Mesodermal cell (in vitro differentiated cells): ENCODE data around the gene FUZ.

Source experiments
- H3K27ac ChIP-seq: 2 replicates; pipeline ENCODE4 v1.7.0; 2013; ENCODE audit warnings: mild to moderate bottlenecking, low read depth, low read length, moderate library complexity; ENCODE audit not compliant: severe bottlenecking
- H3K36me3 ChIP-seq: 2 replicates; pipeline ENCODE4 v1.7.1; 2013; ENCODE audit warnings: mild to moderate bottlenecking, low read length, moderate library complexity; ENCODE audit not compliant: control insufficient read depth, insufficient read depth
- H3K4me1 ChIP-seq: one replicate; pipeline ENCODE4 v1.7.1; 2013; ENCODE audit warnings: mild to moderate bottlenecking, low read length; ENCODE audit not compliant: insufficient read depth, control insufficient read depth, poor library complexity, severe bottlenecking
- H3K4me3 ChIP-seq: 2 replicates; pipeline ENCODE4 v1.7.0; 2013; ENCODE audit warnings: low read length, control low read depth, mild to moderate bottlenecking; ENCODE audit not compliant: insufficient read depth, poor library complexity, severe bottlenecking; ENCODE audit errors: extremely low read depth
- H3K9me3 ChIP-seq: 2 replicates; pipeline ENCODE4 v1.7.1; 2013; ENCODE audit warnings: mild to moderate bottlenecking, low read length, moderate library complexity; ENCODE audit not compliant: control insufficient read depth
- WGBS, 2 experiments: methylation state at CpG; one replicate each; pipeline ENCODE4 v1.1.5; 2013; ENCODE audit warnings: missing lambda C conversion rate in 2 of 2; ENCODE audit not compliant: insufficient coverage in 2 of 2; 5-methylcytosine and 5-hydroxymethylcytosine counted together

FUZ gene

DNA sequence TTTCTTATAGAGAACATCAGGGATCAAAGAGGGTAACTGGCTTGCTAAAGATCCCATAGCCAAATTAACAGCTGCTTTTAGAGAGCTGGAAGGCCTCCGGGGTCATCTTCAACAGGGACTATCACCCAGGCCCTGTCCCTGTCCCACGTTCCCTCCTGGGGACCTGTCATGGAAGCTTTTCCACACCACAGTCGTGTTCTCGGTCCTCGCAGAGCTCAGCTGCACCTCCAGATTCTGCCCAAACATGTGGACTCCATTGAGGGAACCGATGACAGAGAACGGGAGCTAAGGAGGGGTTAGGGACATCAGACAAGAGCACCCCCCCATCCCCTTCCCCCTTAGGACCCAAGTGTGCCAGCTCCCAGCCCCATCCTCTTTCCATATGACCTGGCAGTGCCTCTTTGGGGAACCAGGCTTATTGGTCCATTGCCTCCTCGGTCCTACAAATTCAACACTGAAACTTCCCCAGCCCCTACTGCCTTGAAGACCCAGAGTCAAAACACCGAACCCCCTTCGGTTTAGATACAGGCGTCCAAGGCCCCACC lies 568 bp downstream of the FUZ start:
- H3K9me3 ChIP-seq, result no peaks in the 10 kb centered on the region
- WGBS, 2 experiments, result 62 to 67% methylated on average over 9 to 10 of the region's 11 CpGs
- peaks cover 7% of the 10 kb centered on the region for H3K36me3 ChIP-seq

DNA sequence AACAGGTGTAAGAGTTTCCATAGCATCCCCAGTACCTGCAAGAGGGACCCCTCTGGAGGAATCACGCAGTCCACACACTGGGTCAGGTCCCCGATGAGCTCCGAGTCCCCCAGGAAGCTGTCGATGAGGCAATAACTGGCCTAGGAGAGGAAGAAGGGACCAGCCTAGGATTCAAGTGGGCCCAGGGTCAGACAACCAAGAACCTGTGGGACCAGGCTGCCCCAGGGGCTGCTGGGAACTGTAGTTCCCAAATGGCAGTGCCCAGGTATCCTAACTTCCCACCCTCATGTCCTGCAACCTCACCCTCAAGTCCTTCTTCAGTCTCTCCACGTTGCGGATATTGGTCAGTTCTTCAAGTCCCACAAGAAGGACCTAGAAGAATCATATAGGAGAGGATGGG lies 1.8 kb downstream of the FUZ start:
- H3K27ac ChIP-seq, result no peak overlapping the region
- WGBS, 2 experiments, result 100% methylated on average over 4 of the region's 6 CpGs
- no peak overlapping the region for H3K4me3 ChIP-seq

More for the DNA sequence above, 568 bp downstream of the FUZ start:
- Histone ChIP-seq H3K4me3 (peak overlapping the region; percentile 50), H3K27ac (peak overlapping the region; percentile 97), H3K4me1 (no peaks in the 10 kb centered on the region)

DNA sequence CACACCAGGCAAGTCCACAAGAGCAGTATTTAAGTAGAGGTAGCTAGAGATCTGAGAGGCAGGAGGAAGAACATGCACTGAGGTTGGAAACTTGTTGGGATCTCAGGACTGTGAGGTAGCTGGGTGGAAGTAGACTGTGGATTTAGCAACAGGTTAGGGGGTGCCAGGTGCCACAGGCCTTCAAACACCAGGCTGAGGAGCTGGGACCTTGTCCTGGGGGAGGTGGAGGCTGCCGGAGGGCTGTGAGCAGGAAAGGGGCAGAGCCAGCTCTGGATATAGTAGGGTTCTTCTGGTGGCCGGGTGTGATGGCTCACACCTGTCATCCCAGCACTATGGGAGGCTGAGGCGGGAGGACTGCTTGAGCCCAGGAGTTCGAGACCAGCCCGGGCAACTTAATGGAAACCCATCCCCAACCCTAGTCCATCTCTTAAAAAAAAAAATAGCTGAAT lies 3.1 kb downstream of the FUZ start:
- no peak overlapping the region for H3K4me3 ChIP-seq
- WGBS, 2 experiments, result 94 to 98% methylated on average over 2 to 5 of the region's 5 CpGs

More for the DNA sequence above, 1.8 kb downstream of the FUZ start:
- Histone ChIP-seq H3K4me1 (no peaks in the 10 kb centered on the region), H3K9me3 (no peaks in the 10 kb centered on the region), H3K36me3 (peaks cover 15% of the 10 kb centered on the region)

DNA sequence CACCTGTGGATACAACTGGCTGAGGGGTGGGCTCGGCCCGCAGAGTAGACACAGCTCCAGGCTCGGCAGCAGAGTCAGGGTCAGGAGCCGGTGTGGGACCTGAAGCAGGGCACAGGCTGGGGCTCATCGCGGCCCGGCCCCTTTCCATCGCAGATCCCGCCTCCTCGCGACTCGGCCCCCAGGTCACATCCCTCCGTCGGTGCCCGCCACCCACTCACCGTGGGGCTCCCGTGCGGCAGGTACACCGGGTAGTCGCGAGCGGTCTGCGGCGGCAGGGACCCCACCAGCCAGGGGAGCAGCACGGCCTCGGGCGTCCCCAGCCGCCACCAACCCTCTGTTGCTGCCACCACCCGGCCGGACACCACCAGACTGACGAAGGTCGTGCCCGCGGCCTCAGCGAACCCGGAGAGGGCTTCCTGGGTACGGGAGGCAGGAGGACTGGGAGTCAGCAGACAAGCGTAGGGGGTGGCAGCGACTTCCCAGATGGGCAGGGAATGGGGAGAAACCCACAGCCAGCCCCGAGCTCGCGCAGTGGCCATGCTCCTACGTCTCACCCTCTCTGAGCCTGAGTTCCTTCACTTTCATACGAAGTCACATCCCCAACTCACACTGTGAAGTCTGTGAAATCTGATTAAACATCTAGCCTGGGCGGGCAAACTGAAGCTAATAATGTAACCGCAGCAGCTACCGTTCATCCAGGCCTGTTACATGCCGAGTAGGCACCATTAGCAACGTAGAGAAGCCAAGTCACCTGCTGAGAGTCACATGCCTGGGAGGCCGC lies 3.7 kb downstream of the FUZ start:
- Histone ChIP-seq H3K9me3 (no peaks in the 10 kb centered on the region), H3K4me1 (no peaks in the 10 kb centered on the region), H3K4me3 (peak overlapping the region; percentile 43), H3K36me3 (peaks cover 33% of the 10 kb centered on the region), H3K27ac (peak overlapping the region; percentile 53)
- whole genome bisulfite sequencing, 2 experiments, result 22 to 28% methylated on average over 42 to 50 of the region's 50 CpGs

More for the DNA sequence above, 3.1 kb downstream of the FUZ start:
- no peak overlapping the region for H3K27ac ChIP-seq
- H3K36me3 ChIP-seq, result peaks cover 27% of the 10 kb centered on the region
- no peaks in the 10 kb centered on the region for H3K4me1 ChIP-seq
- no peaks in the 10 kb centered on the region for H3K9me3 ChIP-seq

DNA sequence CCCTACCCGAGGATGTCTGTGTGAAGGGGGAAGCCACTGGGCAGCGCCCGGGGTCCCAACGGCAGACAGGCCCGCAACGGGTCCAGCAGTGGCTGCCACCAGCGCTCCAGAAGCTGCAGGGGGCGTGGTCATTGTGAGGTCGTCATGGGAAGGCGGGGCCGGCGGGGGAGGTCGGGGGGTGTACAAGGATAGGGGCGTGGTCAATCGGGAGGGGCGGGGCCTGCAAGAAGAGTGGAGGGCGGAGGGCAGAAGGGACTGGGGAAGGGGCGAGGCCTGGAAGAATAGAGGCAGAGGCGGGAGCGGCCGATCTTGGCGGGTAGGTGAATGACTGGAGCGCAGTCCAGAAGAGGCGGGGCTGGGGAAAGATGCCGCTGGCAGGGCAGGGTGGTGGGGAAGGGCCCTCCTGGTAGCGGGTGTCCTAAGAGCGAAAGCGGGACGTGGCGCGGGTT lies 4.4 kb downstream of the FUZ start:
- peaks cover 35% of the 10 kb centered on the region for H3K36me3 ChIP-seq
- H3K4me1 ChIP-seq, result no peaks in the 10 kb centered on the region
- 13 to 17% methylated on average over 19 to 25 of the region's 31 CpGs for WGBS, 2 experiments
- H3K9me3 ChIP-seq, result no peaks in the 10 kb centered on the region
- H3K27ac ChIP-seq, result peak overlapping the region; percentile 53
- H3K4me3 ChIP-seq, result peak overlapping the region; percentile 43

DNA sequence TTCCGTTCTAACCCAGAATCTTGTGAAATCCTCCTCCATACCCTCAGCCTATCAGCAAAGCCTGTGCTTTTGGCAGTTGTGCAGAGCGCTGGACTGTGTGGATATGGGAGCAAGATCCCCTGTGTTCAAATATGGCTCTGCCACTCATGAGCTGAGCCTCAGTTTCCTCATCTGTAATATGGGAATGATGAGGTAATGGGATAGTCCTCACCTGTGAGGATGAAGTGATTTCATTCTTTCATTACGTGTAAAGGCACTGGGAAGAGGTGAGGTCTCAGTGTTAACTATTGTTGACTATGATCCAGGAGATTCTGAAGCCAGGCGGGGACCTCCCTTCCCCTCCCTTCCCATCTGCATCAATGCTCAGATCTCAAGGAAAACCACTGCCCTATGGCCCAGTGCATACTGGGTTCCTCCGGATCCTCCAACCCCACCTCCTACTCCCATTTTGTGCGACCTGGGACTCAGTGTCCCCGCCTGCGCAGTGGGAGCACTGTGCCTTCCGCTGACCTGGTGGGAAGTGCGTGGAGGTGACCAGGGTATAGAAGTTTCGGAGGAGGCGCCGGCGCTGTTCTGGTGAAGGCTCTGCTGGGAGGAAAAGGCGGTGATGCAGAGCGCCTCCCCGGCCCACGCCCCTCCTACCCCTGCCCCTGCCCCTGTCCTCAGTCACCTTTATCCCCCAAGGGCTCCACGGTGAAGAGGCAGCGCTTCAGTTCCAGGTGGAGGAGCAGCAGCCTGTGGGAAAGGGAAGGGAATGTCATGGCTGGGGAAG lies 5.0 kb downstream of the FUZ start:
- Histone ChIP-seq H3K27ac (no peak overlapping the region), H3K4me3 (no peak overlapping the region), H3K4me1 (no peaks in the 10 kb centered on the region), H3K36me3 (peaks cover 42% of the 10 kb centered on the region), H3K9me3 (no peaks in the 10 kb centered on the region)
- 92 to 98% methylated on average over 9 to 10 of the region's 20 CpGs for WGBS, 2 experiments

DNA sequence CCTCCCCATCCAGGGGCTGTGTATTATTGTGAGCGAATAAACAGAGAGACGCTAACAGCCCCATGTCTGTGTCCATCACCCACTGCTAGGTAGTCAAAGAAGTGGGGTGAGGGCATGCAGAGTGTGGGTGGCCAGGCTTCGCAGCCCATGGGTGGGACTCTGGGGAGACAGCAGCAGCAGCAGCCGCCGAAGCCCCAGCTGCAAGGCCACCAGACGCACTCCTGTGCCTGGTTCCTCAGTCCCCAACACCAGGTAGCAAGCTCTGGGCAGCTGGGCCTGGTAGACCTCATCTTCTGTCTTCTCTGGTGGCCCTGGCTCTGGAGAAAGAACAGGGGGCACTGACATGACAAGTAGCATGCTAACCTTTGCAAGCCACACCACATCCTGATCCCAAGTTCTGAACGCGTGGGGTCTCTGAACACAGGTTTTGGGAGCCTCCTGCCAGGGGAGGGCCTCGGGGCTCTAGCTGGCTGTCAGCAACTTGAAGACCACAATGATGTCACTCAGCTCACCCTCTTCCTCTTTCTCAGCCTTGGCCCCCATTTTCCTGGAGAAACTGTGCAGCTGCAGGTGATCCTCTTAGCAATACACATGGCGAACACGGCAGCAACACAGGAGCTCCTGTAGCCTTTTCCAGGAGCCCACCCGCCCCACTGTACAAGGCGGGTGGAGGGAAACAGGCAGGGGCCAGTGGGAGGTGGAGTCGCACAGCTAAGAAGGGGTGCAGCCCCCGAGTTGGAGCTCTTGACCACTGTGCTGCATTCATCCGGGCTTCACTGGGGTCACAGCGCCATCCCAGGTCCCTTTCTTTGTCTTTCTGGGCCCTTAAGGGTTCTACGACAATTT lies 5.8 kb downstream of the FUZ start:
- Histone ChIP-seq H3K36me3 (peaks cover 48% of the 10 kb centered on the region), H3K4me1 (no peaks in the 10 kb centered on the region), H3K9me3 (no peaks in the 10 kb centered on the region), H3K4me3 (no peak overlapping the region), H3K27ac (no peak overlapping the region)
- 94 to 97% methylated on average over 15 to 16 of the region's 18 CpGs for WGBS, 2 experiments

DNA sequence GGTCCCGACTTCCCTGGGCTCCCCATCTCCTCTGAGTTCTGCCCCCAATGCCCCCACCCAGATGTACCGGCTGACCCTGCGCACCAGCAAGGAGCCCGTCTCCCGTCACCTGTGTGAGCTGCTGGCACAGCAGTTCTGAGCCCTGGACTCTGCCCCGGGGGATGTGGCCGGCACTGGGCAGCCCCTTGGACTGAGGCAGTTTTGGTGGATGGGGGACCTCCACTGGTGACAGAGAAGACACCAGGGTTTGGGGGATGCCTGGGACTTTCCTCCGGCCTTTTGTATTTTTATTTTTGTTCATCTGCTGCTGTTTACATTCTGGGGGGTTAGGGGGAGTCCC lies 6.5 kb downstream of the FUZ start:
- Histone ChIP-seq H3K36me3 (peaks cover 48% of the 10 kb centered on the region), H3K4me1 (no peaks in the 10 kb centered on the region), H3K4me3 (no peak overlapping the region), H3K27ac (no peak overlapping the region), H3K9me3 (no peaks in the 10 kb centered on the region)
- WGBS, 2 experiments, result 94 to 97% methylated on average over 6 to 7 of the region's 8 CpGs

DNA sequence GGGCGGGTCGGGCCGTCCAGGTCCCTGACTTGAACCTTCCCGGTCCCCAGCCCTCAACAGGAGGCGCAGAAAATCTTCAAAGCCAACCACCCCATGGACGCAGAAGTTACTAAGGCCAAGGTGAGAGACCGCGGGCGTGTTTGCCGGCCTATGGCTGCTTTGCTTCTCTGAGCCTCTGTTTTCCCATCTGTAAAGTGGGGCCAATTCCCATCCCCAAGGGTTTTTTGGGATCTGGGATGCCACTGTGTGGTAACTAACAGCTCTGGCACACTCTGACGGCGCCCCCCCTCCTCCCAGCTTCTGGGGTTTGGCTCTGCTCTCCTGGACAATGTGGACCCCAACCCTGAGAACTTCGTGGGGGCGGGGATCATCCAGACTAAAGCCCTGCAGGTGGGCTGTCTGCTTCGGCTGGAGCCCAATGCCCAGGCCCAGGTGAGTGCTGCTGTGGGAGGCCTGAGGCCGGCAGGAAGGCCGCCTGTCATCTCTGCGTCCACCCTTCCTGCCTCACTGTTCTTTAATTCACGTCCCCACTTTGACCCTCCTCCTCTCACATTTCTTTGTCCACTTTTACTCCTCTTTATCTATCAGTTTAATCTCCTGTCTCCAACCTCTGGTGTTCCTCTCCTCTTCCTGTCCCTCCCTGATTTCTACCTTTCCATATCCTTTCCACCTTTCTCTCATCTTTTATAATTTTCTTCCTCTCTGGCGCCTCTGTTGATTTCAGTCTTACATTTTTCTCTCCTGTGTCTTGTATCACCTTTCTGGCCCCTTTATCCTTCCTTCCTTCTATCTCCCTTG lies 7.1 kb downstream of the FUZ start:
- WGBS, 2 experiments, result 95 to 96% methylated on average over 18 to 19 of the region's 20 CpGs
- Histone ChIP-seq H3K27ac (no peak overlapping the region), H3K4me1 (no peaks in the 10 kb centered on the region), H3K9me3 (no peaks in the 10 kb centered on the region), H3K4me3 (no peak overlapping the region), H3K36me3 (peaks cover 52% of the 10 kb centered on the region)

DNA sequence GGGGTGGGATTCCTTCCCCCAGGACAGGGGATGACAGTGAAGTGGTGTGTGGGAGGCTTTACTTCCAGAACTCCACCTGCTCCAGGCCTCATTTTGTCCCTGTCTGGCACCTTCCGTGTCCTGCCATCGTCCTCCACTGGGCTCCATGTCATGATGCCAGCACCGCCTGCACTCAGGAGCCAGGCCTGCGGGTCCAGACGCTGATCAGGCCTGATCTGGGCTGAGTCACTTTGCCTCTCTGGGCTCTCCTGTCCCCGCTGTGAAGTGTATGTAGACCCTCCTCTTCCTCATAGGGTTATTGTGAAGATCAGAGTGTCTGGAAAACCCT lies 9.6 kb downstream of the FUZ start:
- peaks cover 77% of the 10 kb centered on the region for H3K36me3 ChIP-seq
- no peaks in the 10 kb centered on the region for H3K9me3 ChIP-seq
- no peak overlapping the region for H3K4me3 ChIP-seq
- H3K4me1 ChIP-seq, result no peaks in the 10 kb centered on the region
- H3K27ac ChIP-seq, result no peak overlapping the region
- WGBS, 2 experiments, result 91 to 96% methylated on average over 5 to 6 of the region's 6 CpGs
